Mesodermal cell (in vitro differentiated cells): ENCODE data around the gene PAOX.

ENCODE experiments used
- H3K27ac ChIP-seq: 2 replicates; pipeline ENCODE4 v1.7.0; 2013; ENCODE audit warnings: mild to moderate bottlenecking, low read depth, low read length, moderate library complexity; ENCODE audit not compliant: severe bottlenecking
- H3K36me3 ChIP-seq: 2 replicates; pipeline ENCODE4 v1.7.1; 2013; ENCODE audit warnings: mild to moderate bottlenecking, low read length, moderate library complexity; ENCODE audit not compliant: control insufficient read depth, insufficient read depth
- H3K4me1 ChIP-seq: one replicate; pipeline ENCODE4 v1.7.1; 2013; ENCODE audit warnings: mild to moderate bottlenecking, low read length; ENCODE audit not compliant: insufficient read depth, control insufficient read depth, poor library complexity, severe bottlenecking
- H3K4me3 ChIP-seq: 2 replicates; pipeline ENCODE4 v1.7.0; 2013; ENCODE audit warnings: low read length, control low read depth, mild to moderate bottlenecking; ENCODE audit not compliant: insufficient read depth, poor library complexity, severe bottlenecking; ENCODE audit errors: extremely low read depth
- H3K9me3 ChIP-seq: 2 replicates; pipeline ENCODE4 v1.7.1; 2013; ENCODE audit warnings: mild to moderate bottlenecking, low read length, moderate library complexity; ENCODE audit not compliant: control insufficient read depth
- WGBS, 2 experiments: methylation state at CpG; one replicate each; pipeline ENCODE4 v1.1.5; 2013; ENCODE audit warnings: missing lambda C conversion rate in 2 of 2; ENCODE audit not compliant: insufficient coverage in 2 of 2; 5-methylcytosine and 5-hydroxymethylcytosine counted together

Gene PAOX

DNA sequence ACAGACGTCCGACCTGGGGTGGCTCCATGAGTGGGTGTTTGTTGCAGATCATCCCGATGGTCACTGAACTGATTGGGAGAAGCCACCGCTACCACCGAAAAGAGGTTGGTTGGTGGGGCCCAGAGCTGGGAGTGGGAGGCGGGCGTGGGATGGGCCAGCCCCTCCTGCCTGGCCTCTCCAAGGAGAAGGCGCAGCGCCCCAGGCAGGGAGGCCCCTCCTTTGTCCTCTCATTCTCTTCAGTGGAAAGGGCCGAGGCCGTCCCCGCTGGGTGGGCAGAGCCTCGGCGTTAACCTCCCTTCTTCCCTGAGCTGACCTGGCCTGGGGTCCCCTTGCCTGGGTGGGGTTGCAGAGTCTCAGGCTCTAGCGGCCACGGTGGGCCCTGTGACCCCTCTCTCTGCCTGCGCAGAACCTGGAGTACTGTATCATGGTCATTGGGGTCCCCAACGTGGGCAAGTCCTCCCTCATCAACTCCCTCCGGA is 20.1 kb downstream of the PAOX start:
- peaks cover 21% of the 10 kb centered on the region for H3K4me1 ChIP-seq
- H3K36me3 ChIP-seq, result peaks cover 82% of the 10 kb centered on the region
- H3K27ac ChIP-seq, result no peak overlapping the region
- H3K9me3 ChIP-seq, result no peaks in the 10 kb centered on the region
- H3K4me3 ChIP-seq, result no peak overlapping the region
- WGBS, 2 experiments, result 96 to 97% methylated on average over 17 of the region's 19 CpGs

DNA sequence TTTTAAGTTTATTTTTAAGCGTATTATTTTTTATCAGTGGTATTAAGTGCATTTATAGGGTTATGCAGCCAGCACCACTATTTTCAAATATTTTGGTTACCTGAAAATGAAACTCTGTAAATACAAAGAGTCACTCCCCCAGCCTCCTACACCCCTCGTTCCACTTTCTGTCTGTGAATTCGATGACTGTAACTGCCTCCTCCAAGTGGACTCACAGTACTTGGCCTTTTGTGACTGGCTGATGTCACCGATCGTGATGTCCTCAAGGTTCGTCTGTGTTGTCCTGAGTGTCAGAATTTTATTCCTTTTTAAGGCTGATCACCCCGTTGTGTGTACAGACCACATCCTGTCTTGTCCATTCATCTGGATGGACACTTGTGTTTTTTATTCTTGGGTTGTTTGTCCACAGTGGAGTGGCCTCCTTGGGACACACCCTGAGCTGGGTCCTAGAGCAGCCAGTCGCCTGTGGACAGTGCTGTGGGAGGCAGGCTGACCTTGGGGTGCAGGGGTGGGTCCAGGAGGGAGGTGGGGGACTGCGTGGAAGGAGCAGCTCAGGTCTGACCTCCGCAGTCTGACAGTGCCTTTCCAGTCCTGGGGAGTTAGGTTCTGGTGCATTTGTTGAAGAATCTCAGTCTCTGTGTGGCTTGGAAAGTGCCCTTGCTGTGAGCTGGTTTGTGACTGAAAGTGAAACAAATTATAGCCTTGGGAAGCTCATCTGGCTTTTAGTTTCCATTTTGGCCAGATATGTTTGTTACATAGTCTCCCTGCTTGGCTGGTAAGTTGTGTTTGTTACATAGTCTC is 21.8 kb downstream of the PAOX start:
- peaks cover 94% of the 10 kb centered on the region for H3K36me3 ChIP-seq
- 93 to 97% methylated on average over 7 of the region's 10 CpGs for WGBS, 2 experiments
- peaks cover 9% of the 10 kb centered on the region for H3K4me1 ChIP-seq
- no peaks in the 10 kb centered on the region for H3K9me3 ChIP-seq
- H3K27ac ChIP-seq, result no peak overlapping the region
- no peak overlapping the region for H3K4me3 ChIP-seq

DNA sequence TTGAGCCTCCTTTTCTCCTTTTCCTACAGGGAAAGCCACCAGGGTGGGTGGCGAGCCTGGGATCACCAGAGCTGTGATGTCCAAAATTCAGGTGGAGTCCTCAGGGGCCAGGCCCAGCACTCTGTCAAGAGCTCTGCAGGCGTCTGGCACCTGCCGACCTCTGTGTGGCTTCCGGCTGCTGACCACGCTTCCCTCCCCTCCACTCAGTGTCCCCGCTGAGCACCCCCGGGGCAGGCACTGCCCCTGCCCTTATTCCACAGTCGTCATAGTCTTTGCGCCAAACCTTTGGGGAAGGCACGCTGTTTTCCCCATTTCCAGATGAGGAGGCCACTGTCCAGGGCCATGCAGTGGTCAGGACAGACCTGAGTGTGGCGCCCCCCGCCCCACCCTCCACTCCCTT is 22.4 kb downstream of the PAOX start:
- Histone ChIP-seq H3K4me1 (peaks cover 9% of the 10 kb centered on the region), H3K9me3 (no peaks in the 10 kb centered on the region), H3K36me3 (peaks cover 93% of the 10 kb centered on the region), H3K4me3 (no peak overlapping the region), H3K27ac (no peak overlapping the region)
- WGBS, 2 experiments, result 96 to 97% methylated on average over 8 to 10 of the region's 12 CpGs

DNA sequence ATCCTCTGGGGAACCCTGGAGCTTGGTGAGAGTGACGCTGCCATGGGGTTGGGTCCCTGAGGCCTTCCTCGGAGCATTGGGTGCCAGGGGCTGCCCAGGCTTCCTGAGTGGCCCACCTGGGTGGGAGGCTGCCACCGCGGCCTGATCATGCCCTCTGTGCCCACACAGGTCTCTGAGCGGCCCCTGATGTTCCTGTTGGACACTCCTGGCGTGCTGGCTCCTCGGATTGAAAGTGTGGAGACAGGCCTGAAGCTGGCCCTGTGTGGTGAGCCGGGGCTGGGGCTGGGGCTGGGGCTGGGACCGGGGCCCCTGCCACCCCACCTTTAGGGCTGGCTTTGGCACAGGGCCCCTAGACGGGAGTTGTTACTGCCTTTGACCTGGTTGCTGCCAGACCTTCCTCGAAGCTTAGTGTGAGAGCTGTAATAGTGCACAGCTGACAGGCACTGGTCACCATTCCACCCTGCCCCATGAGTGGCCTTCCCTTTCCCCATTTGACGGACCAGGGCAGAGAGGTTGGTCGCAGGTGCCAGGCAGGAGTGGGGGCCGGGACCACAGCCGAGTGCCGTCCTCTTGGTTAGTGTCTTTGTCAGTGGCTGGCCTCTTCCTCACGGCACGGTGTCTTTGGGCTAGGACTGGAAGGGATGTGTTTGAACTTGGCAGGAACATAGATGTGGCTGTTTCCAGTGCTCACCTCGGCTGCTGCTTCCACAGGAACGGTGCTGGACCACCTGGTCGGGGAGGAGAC is 23.1 kb downstream of the PAOX start:
- Histone ChIP-seq H3K27ac (peak overlapping the region; percentile 49), H3K36me3 (peaks cover 93% of the 10 kb centered on the region), H3K4me1 (peaks cover 9% of the 10 kb centered on the region), H3K4me3 (no peak overlapping the region), H3K9me3 (no peaks in the 10 kb centered on the region)
- 94 to 97% methylated on average over 12 to 21 of the region's 21 CpGs for WGBS, 2 experiments

DNA sequence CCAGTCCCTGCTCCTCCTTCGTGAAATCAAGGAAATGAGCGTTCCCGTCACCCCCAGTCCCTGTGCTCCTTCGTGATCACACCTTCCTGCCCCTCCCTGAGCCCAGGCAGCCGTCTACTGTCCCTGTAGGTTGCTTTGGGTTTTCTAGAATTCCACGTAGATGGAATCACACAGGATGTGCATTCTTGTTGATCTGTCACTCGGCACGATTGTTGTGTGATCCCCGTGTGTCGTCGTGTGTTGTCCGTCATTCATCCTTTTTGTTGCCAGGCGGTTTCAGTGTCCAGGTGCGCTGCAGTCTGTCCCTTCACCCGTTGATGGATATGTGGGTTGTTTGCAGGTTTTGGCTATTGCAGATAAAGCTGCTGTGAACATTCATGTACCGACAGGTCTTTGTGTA is 24.3 kb downstream of the PAOX start:
- Histone ChIP-seq H3K36me3 (peaks cover 94% of the 10 kb centered on the region), H3K4me1 (peaks cover 9% of the 10 kb centered on the region), H3K27ac (no peak overlapping the region), H3K9me3 (no peaks in the 10 kb centered on the region), H3K4me3 (no peak overlapping the region)
- 87 to 91% methylated on average over 12 to 16 of the region's 16 CpGs for WGBS, 2 experiments

DNA sequence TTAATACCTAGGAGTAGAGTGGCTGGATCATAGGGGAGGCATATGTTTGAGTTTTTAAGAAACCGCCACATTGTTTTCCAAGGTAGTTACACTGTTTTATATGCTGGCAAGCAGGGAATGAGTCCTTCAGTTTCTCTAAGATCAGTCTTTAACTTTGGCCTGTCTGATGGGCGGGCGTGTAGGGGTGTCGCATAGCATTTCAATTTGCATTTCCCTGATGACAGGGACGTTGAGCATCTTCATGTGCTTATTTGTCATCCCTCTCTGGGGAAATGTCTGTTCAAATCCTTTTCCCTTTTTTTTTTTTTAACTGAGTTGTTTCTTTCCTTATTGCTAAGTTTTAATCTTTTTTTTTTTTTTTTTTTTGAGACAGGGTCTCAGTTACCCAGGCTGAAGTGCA is 24.7 kb downstream of the PAOX start:
- peaks cover 94% of the 10 kb centered on the region for H3K36me3 ChIP-seq
- H3K27ac ChIP-seq, result no peak overlapping the region
- no peak overlapping the region for H3K4me3 ChIP-seq
- H3K9me3 ChIP-seq, result no peaks in the 10 kb centered on the region
- H3K4me1 ChIP-seq, result peaks cover 9% of the 10 kb centered on the region
- WGBS, 2 experiments, result 90 to 100% methylated on average over 5 of the region's 5 CpGs

DNA sequence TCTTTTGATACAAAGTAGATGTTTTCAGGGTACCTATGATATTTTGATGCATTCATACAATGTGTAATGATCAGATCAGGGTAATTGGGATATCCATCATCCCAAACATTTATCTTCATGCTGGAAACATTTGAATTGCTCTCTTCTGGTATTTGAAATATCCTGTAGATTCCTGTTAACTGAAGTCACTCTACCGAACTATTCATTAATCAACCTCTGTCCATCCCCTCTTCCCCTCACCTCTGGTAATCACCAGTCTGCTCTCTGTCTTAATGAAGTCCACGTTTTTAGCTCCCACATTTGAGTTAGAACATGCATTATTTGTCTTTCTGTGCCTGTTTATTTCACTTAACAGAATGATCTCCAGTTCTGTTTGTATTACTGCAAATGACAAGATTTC is 26.2 kb downstream of the PAOX start:
- Histone ChIP-seq H3K36me3 (peaks cover 96% of the 10 kb centered on the region), H3K4me1 (peaks cover 9% of the 10 kb centered on the region), H3K27ac (no peak overlapping the region), H3K4me3 (no peak overlapping the region), H3K9me3 (peaks cover 8% of the 10 kb centered on the region)
- 94 to 100% methylated on average over 1 to 2 of the region's 2 CpGs for WGBS, 2 experiments

DNA sequence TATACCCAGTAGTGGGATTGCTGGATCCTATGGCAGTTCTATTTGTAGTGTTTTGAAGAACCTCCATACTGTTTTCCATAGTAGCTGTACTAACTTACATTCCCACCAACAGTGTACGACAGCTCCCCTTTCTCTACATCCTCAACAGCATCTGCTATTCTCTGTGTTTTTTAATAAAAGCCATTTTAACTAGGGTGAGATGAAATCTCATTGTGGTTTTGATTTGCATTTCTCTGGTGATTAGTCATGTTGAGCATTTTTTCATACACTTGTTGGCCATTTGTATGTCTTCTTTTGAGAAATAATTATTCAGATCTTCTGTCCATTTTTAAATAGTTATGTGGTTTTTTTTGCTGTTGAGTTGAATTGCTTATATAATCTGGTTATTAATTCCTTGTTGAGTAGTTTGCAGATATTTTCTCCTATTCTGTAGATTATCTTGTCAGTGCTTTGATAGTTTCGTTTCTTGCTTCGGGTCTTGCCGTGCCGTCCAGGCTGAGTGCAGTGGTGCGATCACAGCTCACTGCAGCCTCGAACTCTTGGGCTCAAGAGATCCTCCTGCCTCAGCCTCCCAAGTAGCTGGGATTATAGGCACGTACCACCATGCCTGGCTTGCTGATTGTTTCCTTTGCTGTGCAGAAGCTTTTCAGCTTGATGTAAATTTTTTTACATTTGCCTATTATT is 26.9 kb downstream of the PAOX start:
- WGBS, 2 experiments, result 98 to 100% methylated on average over 2 to 6 of the region's 8 CpGs
- H3K27ac ChIP-seq, result no peak overlapping the region
- H3K4me3 ChIP-seq, result no peak overlapping the region
- peaks cover 9% of the 10 kb centered on the region for H3K4me1 ChIP-seq
- peaks cover 14% of the 10 kb centered on the region for H3K9me3 ChIP-seq
- peaks cover 96% of the 10 kb centered on the region for H3K36me3 ChIP-seq

DNA sequence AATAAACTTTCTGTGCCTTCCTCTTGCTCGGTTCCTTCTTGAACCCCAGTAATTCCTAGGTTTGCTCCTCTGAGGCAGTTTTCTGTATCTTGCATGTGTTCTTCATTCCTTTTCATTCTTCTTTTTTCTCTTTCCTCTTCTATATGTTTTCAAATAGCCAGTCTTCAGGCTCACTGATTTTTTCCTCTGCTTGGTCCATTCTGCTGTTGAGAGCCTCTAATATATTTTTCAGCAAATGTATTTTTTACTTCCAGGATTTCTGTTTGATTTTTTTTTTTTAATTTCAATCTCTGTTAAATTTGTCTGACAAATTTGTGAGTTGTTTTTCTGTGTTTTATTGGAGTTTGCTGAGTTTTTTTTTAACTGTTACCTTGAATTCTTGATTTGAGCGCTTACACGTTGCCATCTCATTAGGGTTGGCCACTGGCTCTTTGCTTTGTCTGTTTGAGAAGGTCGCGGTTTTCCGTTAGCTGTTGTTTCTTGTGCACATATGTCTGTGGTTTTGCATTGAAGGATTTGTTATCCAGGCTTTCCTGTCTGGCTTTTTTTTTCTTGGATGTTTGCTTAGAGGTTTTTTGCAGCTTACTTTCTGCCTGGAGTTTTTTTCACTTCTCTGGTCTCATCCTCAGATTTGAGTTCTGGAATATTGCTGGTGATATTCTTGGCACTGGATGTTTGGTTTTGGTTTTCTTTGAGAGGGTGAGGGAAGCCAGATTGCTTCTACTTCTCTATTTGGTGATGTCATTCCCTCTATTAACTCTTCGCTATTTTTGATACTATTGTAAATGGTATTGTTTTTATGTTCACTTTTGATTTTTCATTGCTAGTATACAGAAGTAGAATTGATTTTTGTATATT is 32.7 kb downstream of the PAOX start:
- H3K36me3 ChIP-seq, result peaks cover 86% of the 10 kb centered on the region
- peaks cover 37% of the 10 kb centered on the region for H3K9me3 ChIP-seq
- no peaks in the 10 kb centered on the region for H3K4me1 ChIP-seq
- 90 to 100% methylated on average over 5 to 6 of the region's 7 CpGs for WGBS, 2 experiments
- no peak overlapping the region for H3K4me3 ChIP-seq
- H3K27ac ChIP-seq, result no peak overlapping the region

DNA sequence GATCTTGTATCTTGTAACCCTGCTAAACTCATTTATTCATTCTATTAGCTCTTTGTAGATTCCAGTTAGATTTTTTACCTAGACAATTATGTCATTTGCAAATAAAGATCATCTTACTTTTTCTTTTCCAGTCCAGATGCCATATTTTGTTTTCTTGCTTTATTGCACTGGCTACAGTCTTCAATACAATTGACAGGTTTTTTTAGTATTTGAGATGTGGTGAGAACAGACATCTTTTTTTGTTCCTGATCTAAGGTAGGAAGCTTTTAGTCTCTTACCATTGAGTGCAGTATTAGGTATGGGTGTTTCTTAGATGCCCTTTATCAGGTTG is 33.3 kb downstream of the PAOX start:
- no peak overlapping the region for H3K27ac ChIP-seq
- H3K9me3 ChIP-seq, result peaks cover 37% of the 10 kb centered on the region
- H3K4me3 ChIP-seq, result no peak overlapping the region
- no peaks in the 10 kb centered on the region for H3K4me1 ChIP-seq
- peaks cover 80% of the 10 kb centered on the region for H3K36me3 ChIP-seq
